Measurements from ENCODE around the gene GMEB2. TPM values are rescaled to one million over a fixed set of nuclear protein-coding genes. Genes with fewer than 3 reads are reported as not detected.
"Not testable (repeated sequence)": the region's sequence is repeated elsewhere in the genome, so short reads cannot be mapped to it uniquely, and the experiment has no call there.

Gene GMEB2
- total and polyA plus RNA-seq, 4 donors = 5.9 to 12.0 (median 10.2) TPM

DNA sequence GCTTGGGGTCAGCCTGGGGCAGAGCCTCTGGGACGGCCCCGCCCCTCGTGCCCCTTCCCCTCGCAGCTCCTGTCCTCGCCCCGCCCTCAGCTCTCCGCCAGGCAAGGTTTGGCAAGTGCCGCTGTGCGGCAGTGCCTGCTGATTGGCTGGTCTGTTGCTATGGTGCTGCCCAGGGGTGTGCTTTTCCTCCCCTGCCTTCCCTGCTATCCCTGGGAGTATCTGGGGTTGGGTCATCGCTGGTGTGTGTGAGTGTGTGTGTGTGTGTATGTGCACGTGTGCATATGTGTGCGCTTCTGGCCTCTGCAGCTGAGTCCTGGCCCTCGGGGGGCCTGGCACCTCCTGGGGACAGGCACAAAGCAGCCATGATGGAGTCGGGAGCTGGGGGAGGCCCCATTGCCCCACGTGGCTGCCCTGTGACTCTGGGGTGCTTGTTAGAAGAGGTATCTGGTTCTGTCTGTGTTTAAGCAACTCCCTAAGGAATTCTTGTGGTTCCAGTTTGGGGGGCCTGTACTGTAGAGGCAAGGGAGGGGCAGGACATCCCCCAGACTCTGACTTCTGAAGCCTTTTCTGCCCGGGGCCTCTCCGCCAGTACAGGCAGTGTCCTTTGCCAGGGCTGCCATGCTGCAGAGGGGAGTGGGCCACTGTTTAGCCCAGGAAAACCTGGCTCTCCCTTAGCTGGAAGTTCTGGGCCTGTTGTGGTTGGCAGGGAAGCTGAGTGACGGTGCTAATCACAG, 38.1 kb upstream of the GMEB2 start:
- peak in 3 of 6 donors; percentile 48 to 93 (median 86) for DNase-seq (ENCODE audit: low read depth in 4 of 6, low spot score in 6 of 6)
- 45% methylated on average over 13 of the region's 18 CpGs for WGBS (ENCODE audit: insufficient coverage)
- no peaks in the 10 kb centered on the region for H3K27me3 ChIP-seq (ENCODE audit: control insufficient read depth, insufficient read depth, low read length)
- H3K4me1 ChIP-seq (ENCODE audit: control insufficient read depth, insufficient read depth, low read length) = peaks cover 22% of the 10 kb centered on the region
- H3K27ac ChIP-seq (ENCODE audit: low read depth, low read length) = peak overlapping the region; percentile 25
- no peak overlapping the region for H3K4me3 ChIP-seq (ENCODE audit: low read depth, low read length)
- H3K36me3 ChIP-seq (ENCODE audit: control insufficient read depth, insufficient read depth, low read length) = peaks cover 87% of the 10 kb centered on the region
- H3K9me3 ChIP-seq (ENCODE audit: control insufficient read depth, insufficient read depth, low read length) = no peaks in the 10 kb centered on the region

DNA sequence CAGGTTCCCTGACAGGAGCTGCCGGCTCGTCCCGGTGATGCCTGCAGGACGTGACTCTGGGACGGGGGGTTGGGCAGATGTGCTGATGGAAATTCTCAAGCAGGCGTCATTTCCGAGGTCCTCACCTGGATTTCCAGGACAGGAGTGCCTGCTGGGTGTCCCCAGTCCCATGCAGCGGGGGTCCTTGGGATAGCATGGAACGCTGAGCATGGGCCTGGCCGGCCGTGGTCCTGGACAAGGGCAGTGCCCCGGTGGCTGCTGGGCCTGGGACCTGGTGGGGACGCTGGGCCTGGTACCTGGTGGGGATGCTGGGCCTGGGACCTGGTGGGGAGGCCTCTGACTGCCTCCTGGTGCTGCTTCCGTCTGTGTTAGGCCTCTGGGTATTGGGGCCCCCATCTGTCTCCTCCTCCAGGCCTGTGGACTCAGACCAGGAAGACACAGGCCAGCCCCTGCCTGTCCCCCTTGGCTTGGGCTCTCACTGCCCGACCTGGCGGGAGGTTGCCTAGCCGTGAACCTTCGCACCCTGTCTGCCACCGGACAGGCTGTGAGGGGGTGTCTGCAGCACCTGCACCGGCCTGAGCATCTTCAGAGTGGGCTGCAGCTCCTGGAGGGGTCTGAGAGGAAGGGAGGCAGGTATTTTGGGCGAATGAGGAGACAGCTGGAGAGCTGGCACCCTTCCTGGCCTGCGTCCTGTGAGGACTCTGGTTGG, 37.4 kb upstream of the GMEB2 start:
- H3K27ac ChIP-seq (ENCODE audit: low read depth, low read length) = no peak overlapping the region
- peaks cover 26% of the 10 kb centered on the region for H3K4me1 ChIP-seq (ENCODE audit: control insufficient read depth, insufficient read depth, low read length)
- H3K27me3 ChIP-seq (ENCODE audit: control insufficient read depth, insufficient read depth, low read length) = no peaks in the 10 kb centered on the region
- H3K4me3 ChIP-seq (ENCODE audit: low read depth, low read length) = no peak overlapping the region
- 87% methylated on average over 22 of the region's 22 CpGs for whole genome bisulfite sequencing (ENCODE audit: insufficient coverage)
- DNase-seq (ENCODE audit: low read depth in 4 of 6, low spot score in 6 of 6) = no peak
- no peaks in the 10 kb centered on the region for H3K9me3 ChIP-seq (ENCODE audit: control insufficient read depth, insufficient read depth, low read length)
- peaks cover 90% of the 10 kb centered on the region for H3K36me3 ChIP-seq (ENCODE audit: control insufficient read depth, insufficient read depth, low read length)

DNA sequence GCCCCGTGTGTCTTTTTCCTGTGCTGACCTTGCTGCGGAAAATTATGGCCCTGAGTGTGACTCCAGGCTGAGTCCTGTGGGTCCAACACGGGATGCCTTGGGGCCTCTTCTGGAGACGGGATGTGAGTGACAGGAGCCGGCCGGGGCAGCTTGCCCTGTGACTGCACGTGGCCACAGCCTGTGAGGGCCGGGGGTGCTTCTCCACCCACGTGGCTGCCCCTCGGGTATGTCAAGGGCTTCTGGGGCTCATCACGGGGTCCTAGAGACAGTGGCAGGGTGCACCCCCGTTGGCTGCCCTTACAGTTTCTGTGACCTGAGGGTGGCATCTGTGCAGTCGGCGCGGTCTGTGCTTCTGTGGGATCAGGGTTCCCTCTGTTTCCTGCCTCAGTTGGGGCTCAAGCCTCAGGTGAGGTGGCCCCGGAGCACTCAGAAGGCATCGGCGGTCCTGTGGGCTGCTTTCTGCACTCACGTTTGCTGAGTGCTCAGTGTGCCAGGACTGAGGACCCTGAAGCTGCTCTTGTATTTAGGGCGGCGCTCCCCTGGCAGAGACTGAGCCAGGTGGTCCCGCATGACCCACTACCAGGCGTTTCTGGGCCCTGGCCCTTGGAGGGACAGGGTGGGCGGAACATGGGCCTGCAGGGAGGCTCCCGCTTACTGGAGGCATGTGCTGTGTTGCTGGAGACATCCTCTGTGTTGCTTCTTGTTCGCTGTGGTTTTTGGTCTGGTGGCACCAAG, 36.6 kb upstream of the GMEB2 start:
- no peak for DNase-seq (ENCODE audit: low read depth in 4 of 6, low spot score in 6 of 6)
- Histone ChIP-seq H3K4me1 (ENCODE audit: control insufficient read depth, insufficient read depth, low read length) (peaks cover 34% of the 10 kb centered on the region), H3K27ac (ENCODE audit: low read depth, low read length) (no peak overlapping the region), H3K36me3 (ENCODE audit: control insufficient read depth, insufficient read depth, low read length) (peaks cover 84% of the 10 kb centered on the region), H3K27me3 (ENCODE audit: control insufficient read depth, insufficient read depth, low read length) (no peaks in the 10 kb centered on the region), H3K9me3 (ENCODE audit: control insufficient read depth, insufficient read depth, low read length) (no peaks in the 10 kb centered on the region), H3K4me3 (ENCODE audit: low read depth, low read length) (no peak overlapping the region)
- 94% methylated on average over 26 of the region's 26 CpGs for WGBS (ENCODE audit: insufficient coverage)

DNA sequence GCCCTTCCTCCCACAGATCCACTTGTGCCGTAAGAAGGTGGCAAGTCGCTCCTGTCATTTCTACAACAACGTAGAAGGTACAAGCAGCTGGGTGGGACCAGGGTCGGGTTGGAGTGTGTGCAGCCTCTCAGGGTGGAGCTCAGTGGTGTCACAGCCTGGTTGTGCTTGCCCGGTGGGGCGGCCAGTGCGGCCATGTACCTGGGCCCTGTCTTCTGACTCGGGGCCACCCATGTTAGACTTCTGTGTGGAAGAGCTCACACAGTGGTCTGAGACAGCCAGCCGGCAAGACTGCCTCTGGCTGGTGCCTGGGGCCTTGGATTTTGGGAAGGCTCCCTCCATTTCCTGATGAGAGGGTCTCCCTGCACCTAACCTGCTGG, 35.9 kb upstream of the GMEB2 start:
- WGBS (ENCODE audit: insufficient coverage) = 98% methylated on average over 9 of the region's 9 CpGs
- H3K36me3 ChIP-seq (ENCODE audit: control insufficient read depth, insufficient read depth, low read length) = peaks cover 77% of the 10 kb centered on the region
- no peaks in the 10 kb centered on the region for H3K27me3 ChIP-seq (ENCODE audit: control insufficient read depth, insufficient read depth, low read length)
- H3K27ac ChIP-seq (ENCODE audit: low read depth, low read length) = no peak overlapping the region
- no peak for DNase-seq (ENCODE audit: low read depth in 4 of 6, low spot score in 6 of 6)
- H3K4me3 ChIP-seq (ENCODE audit: low read depth, low read length) = no peak overlapping the region
- H3K9me3 ChIP-seq (ENCODE audit: control insufficient read depth, insufficient read depth, low read length) = no peaks in the 10 kb centered on the region
- H3K4me1 ChIP-seq (ENCODE audit: control insufficient read depth, insufficient read depth, low read length) = peaks cover 37% of the 10 kb centered on the region

DNA sequence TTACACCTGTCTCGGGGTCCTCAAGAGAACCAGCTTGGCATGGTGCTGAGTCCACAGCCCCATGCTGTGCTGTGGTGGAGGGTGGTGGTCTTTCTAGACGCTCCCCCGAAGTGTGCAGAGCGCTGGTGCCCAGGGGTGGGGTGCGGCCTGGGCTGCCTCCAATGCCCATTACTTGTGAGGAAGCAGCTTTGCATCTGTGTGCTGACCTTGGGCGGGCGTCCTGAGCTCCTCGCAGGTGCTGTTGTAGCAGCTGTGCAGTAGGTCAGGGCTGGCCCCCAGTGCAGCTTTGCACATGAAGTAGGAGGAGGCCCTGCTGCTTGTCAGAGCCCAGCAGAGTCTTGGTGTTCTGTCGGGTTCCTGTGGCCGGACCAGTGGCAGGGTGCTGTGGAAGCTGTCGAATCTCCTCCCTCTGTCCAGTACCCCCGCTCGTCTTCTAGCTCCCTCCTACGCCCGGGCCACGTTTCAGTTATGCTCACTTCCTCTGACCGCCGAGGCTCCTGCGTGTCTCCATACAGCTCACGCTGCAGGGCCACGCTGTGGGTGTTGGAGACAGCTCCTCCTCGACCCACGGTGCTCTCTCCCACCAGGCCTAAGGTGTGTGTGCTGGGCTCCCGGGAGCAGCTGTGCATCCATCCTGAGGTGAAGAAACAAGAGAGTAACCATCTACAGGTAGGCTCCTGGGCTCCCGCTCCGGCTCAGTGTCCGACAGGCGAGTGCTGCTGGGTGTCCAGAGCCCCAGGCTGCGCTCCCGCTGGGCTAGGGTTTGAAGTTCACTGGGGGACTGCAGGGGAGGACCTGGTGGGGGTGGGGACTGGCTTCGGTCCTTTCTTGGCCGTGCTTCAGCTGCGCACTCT, 35.3 kb upstream of the GMEB2 start:
- peaks cover 43% of the 10 kb centered on the region for H3K4me1 ChIP-seq (ENCODE audit: control insufficient read depth, insufficient read depth, low read length)
- WGBS (ENCODE audit: insufficient coverage) = 93% methylated on average over 31 of the region's 33 CpGs
- no peak overlapping the region for H3K27ac ChIP-seq (ENCODE audit: low read depth, low read length)
- H3K9me3 ChIP-seq (ENCODE audit: control insufficient read depth, insufficient read depth, low read length) = no peaks in the 10 kb centered on the region
- no peaks in the 10 kb centered on the region for H3K27me3 ChIP-seq (ENCODE audit: control insufficient read depth, insufficient read depth, low read length)
- H3K4me3 ChIP-seq (ENCODE audit: low read depth, low read length) = no peak overlapping the region
- no peak for DNase-seq (ENCODE audit: low read depth in 4 of 6, low spot score in 6 of 6)
- H3K36me3 ChIP-seq (ENCODE audit: control insufficient read depth, insufficient read depth, low read length) = peaks cover 71% of the 10 kb centered on the region

DNA sequence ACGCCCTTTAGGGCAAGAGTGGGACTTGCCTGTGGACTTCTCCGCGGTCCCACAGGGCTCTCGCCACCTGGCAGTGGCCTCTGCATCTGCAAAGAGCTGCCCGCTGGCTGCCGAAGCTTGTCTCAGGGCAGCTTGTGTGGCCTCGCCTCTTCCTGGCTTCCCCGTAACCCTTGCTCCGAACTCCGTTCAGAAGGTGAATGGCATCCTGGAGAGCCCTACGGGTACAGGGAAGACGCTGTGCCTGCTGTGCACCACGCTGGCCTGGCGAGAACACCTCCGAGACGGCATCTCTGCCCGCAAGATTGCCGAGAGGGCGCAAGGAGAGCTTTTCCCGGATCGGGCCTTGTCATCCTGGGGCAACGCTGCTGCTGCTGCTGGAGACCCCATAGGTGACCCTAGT, 34.2 kb upstream of the GMEB2 start:
- Histone ChIP-seq H3K9me3 (ENCODE audit: control insufficient read depth, insufficient read depth, low read length) (no peaks in the 10 kb centered on the region), H3K4me1 (ENCODE audit: control insufficient read depth, insufficient read depth, low read length) (peaks cover 50% of the 10 kb centered on the region), H3K36me3 (ENCODE audit: control insufficient read depth, insufficient read depth, low read length) (peaks cover 62% of the 10 kb centered on the region), H3K27ac (ENCODE audit: low read depth, low read length) (no peak overlapping the region), H3K4me3 (ENCODE audit: low read depth, low read length) (no peak overlapping the region), H3K27me3 (ENCODE audit: control insufficient read depth, insufficient read depth, low read length) (no peaks in the 10 kb centered on the region)
- DNase-seq (ENCODE audit: low read depth in 4 of 6, low spot score in 6 of 6) = no peak
- WGBS (ENCODE audit: insufficient coverage) = 96% methylated on average over 22 of the region's 22 CpGs

DNA sequence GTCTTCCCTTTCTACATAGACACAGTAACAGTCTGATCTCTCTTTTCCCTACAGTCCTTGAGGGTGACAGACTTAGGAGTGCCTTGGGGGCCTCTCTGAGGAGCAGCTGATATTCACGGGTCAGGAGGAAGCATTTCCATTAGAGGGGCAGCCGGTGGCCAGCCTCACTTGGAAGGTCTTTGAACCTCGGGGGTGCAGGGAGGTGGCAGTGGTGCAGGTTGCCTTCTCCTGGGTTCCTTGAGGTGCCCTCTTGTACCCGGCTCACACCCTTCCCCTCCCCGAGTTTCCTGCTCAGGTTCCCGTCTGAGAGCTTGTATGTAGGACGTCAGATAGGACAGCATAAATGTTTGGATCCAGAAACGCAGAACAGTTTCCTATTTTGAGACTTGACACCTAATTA, 33.7 kb upstream of the GMEB2 start:
- no peak overlapping the region for H3K27ac ChIP-seq (ENCODE audit: low read depth, low read length)
- peaks cover 57% of the 10 kb centered on the region for H3K36me3 ChIP-seq (ENCODE audit: control insufficient read depth, insufficient read depth, low read length)
- WGBS (ENCODE audit: insufficient coverage) = 98% methylated on average over 5 of the region's 8 CpGs
- no peaks in the 10 kb centered on the region for H3K9me3 ChIP-seq (ENCODE audit: control insufficient read depth, insufficient read depth, low read length)
- H3K27me3 ChIP-seq (ENCODE audit: control insufficient read depth, insufficient read depth, low read length) = no peaks in the 10 kb centered on the region
- H3K4me1 ChIP-seq (ENCODE audit: control insufficient read depth, insufficient read depth, low read length) = peaks cover 47% of the 10 kb centered on the region
- DNase-seq (ENCODE audit: low read depth in 4 of 6, low spot score in 6 of 6) = no peak
- no peak overlapping the region for H3K4me3 ChIP-seq (ENCODE audit: low read depth, low read length)

DNA sequence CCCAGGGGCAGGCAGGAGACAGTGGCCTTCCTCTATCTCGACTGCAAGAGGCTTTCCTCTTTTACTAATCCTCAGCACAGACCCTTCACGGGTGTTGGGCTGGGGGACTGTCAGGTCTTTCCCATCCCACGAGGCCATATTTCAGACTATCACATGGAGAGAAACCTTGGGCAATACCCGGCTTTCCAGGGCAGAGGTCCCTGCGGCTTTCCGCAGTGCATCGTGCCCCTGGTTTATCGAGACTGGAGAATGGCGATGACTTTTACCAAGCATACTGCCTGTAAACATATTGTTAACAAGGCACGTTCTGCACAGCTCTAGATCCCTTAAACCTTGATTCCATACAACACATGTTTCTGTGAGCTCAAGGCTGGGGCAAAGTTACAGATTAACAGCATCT, 33.3 kb upstream of the GMEB2 start:
- not testable (repeated sequence) for H3K9me3 ChIP-seq (ENCODE audit: control insufficient read depth, insufficient read depth, low read length); H3K27ac ChIP-seq (ENCODE audit: low read depth, low read length); H3K27me3 ChIP-seq (ENCODE audit: control insufficient read depth, insufficient read depth, low read length); H3K4me3 ChIP-seq (ENCODE audit: low read depth, low read length); DNase-seq (ENCODE audit: low read depth in 4 of 6, low spot score in 6 of 6)
- peaks cover 44% of the 10 kb centered on the region for H3K4me1 ChIP-seq (ENCODE audit: control insufficient read depth, insufficient read depth, low read length)
- 86% methylated on average over 10 of the region's 10 CpGs for WGBS (ENCODE audit: insufficient coverage)
- peaks cover 53% of the 10 kb centered on the region for H3K36me3 ChIP-seq (ENCODE audit: control insufficient read depth, insufficient read depth, low read length)

DNA sequence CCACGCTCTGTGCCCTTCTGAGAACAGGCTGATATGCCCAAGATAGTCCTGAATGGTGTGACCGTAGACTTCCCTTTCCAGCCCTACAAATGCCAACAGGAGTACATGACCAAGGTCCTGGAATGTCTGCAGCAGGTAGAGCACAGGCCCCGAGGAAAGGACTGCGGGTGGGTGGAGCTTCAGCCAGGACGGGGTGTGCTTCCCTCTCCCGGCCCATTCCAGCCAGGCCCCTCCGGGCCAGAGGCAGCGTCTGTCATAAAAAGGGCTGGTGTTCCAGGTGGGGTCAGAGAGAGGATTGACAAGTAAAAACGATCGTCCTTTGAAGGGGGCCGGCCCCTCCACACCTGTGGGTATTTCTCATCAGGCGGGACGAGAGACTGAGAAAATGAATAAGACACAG, 32.5 kb upstream of the GMEB2 start:
- 74% methylated on average over 10 of the region's 13 CpGs for whole genome bisulfite sequencing (ENCODE audit: insufficient coverage)
- Histone ChIP-seq H3K4me1 (ENCODE audit: control insufficient read depth, insufficient read depth, low read length) (peaks cover 44% of the 10 kb centered on the region), H3K27ac (ENCODE audit: low read depth, low read length) (peak overlapping the region; percentile 92), H3K27me3 (ENCODE audit: control insufficient read depth, insufficient read depth, low read length) (no peaks in the 10 kb centered on the region), H3K4me3 (ENCODE audit: low read depth, low read length) (peak overlapping the region; percentile 96), H3K36me3 (ENCODE audit: control insufficient read depth, insufficient read depth, low read length) (peaks cover 45% of the 10 kb centered on the region), H3K9me3 (ENCODE audit: control insufficient read depth, insufficient read depth, low read length) (no peaks in the 10 kb centered on the region)
- no peak for DNase-seq (ENCODE audit: low read depth in 4 of 6, low spot score in 6 of 6)
